NCI-H510A treated with DMSO at 0.1 percent for 48 hours (cell line): ENCODE measurements around the gene ARID1B.
"Not testable (repeated sequence)": the region's sequence is repeated elsewhere in the genome, so short reads cannot be mapped to it uniquely, and the experiment has no call there.

ENCODE experiments used
- DNase-seq: peaks from one replicate; lab custom pipeline; 2025; lab: John Stamatoyannopoulos, UW

Gene ARID1B

GRCh38 chr6:156935000-156935399 lies 157.8 kb downstream of the ARID1B start:
- no peak for DNase-seq

DNA sequence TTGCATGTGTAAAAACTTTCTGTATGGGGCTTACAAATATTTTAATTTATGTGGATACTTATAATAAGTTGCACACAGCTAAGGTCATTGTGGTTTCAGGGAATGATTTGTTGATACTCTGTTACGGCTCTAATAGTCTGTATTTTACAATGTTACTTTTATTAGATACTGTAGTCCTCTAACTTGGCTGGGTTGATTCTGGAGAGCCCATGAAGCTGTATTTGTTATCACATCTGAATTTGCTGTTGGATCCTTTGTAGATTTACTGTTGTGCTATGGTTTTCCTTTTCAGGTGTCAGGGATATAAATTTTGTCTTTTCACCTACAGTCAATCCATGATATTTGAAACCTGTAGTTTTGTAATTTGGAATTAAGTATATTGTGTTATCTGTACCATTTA lies 161.0 kb downstream of the ARID1B start:
- no peak for DNase-seq

- no peak for DNase-seq
Observed at GRCh38 chr6:156940221-156940620, 163.0 kb downstream of the ARID1B start.

DNA sequence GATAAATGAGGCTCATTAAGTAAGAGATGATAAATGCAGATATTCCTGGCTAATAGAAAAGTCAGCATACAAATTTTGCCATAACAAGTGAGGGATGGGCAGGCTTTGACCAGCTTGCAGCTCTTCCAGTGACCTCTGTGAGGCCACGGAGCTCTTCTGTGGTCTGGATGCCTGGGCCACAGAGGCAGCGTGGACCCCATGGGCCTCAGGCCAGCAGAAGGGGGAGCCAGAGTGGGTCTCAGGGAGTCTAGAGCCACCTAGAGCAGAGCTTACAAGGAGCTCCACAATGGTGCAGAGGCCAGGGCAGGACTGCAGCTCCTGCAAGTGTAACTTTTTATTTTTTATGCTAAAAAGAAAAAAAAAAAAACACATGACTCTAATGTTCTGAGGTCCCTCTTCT lies 165.1 kb downstream of the ARID1B start:
- DNase-seq, result no peak

DNA sequence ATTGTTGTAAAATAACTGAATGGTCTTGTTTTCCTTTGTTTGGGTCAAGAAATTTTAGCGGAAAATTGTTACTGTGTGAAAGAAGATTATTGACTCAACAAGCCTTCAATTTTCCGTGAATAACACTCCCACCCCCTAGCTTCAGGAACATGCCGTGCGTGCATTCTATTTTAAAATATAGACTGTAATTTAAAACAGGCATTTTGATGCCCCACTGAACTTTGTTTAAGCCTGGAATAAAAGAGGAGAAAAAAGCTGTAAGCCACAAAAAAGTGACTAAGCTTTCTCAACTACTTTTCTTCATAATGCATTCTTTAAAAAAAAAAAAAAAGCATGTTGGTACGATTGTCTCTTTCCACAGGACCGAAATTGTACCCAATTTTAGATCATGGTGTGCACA lies 166.0 kb downstream of the ARID1B start:
- DNase-seq, result no peak

GRCh38 chr6:156943816-156944215 lies 166.6 kb downstream of the ARID1B start:
- DNase-seq, result no peak

DNA sequence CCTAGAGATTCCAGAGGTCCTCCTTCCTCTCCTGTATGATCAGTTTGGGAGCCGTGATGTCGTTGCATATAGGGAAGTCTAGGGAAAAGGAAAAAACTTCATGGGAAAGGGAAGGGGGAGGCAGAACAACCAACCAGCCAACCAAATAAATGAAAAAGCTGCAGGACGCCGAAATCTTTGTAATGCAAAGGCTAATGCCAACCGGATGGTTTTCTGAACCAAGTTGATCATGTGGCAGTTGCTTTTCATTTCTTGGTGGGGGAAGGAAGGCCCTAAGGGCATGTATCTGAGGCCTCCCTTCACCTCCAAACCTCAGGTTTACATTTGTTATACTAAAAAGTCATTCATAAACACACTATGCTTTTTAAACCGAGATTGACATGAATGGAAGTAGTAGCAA lies 167.2 kb downstream of the ARID1B start:
- DNase-seq, result no peak

- DNase-seq, result not testable (repeated sequence)
Observed at GRCh38 chr6:156945789-156946172, 168.6 kb downstream of the ARID1B start.

- DNase-seq, result no peak
Observed at GRCh38 chr6:156946370-156946936, 169.3 kb downstream of the ARID1B start.

GRCh38 chr6:156948277-156948676 lies 171.1 kb downstream of the ARID1B start:
- no peak for DNase-seq

DNA sequence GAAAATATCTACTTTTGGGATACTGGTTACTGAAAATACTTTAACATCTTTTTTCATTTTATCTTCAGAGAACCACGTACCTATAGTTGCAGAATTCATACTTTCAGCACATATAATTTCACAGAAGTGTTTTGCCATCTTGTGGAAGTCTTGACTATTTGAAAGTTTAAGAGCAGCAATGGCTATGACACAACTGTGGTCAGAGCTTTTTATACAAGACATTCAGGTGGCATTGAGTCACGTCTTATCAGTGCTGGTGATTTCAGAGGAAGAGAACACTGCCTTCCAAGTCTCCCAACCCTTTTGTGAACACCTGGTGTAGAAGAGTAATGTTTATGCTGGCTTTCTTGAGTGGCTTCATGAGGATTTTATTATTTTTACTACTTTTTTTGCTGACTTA lies 171.6 kb downstream of the ARID1B start:
- DNase-seq, result no peak

GRCh38 chr6:156949376-156949775 lies 172.2 kb downstream of the ARID1B start:
- DNase-seq, result no peak

GRCh38 chr6:156950084-156950483 lies 172.9 kb downstream of the ARID1B start:
- no peak for DNase-seq

- DNase-seq, result no peak
Observed at GRCh38 chr6:156950531-156950930, 173.4 kb downstream of the ARID1B start.

DNA sequence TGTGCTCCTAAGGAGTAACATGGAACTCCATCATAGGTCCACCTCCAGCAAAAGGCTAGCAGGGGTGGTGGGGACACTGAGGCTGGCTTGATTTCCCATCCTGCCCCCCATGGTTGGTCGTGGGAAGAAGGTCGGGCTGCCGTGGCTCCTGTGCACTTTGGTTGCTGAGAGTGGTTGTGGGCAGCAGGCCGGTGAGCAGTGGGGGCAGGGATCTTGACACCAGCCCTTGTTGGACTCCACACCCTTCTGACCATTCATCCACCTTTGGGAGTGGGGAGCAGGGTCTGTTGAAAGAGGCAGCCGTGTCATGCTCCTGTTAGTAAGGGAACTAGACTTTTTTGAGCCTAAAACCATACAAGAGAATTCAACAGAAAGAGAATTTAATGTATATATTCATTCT lies 175.2 kb downstream of the ARID1B start:
- DNase-seq, result no peak

- DNase-seq, result no peak
Observed at GRCh38 chr6:156953127-156953478, 175.9 kb downstream of the ARID1B start.

DNA sequence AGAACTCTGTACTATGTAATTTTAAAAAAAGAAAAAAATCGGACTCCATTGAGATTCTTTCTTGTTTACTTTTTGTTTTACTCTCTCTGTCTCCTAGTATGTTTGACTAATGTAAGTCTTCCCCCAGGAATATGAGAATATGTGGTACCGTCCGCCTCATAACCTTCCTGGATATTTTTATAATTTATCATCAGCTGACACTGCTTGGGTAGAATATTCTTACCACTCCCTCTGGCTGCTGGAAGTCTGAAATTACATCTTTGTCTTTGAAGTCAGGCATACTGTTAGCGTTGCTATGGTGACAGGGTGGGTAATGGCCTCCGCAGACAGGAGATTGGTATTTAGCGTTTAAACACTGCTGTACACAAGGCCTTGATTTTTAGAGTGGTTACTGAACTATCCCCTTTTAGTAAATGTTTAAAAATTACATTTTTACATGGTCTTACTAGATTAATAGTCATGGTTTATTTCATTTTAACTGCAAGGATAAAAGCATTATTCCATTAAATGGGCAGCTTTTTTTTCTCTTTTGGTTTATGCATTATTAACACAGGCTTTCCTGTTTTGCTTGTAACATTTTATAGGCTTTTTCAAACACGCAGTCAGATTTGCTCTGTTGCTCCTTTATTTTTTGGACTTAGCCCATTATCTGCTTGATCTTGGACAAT lies 176.4 kb downstream of the ARID1B start:
- peak; percentile 83 for DNase-seq

- DNase-seq, result no peak
Observed at GRCh38 chr6:156954191-156954590, 177.0 kb downstream of the ARID1B start.

DNA sequence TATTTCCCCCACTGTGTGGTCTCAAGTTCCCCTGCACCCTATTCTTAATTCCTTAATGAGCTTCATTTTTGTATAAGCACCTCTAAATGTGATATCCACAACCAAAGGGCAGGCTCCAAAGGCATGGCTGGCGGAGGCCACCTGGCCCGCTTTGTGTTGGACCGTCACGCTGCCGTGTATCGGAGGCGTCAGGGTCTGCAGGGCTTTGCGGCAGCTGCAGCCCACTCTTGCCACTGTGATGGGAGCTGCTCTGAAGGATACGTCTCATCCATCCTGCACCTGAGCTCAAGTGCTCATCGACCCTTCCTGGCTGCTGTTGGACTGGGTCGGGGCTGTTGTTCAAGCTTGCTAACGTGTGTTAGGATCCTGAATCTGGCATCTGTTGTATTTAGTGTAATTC lies 177.6 kb downstream of the ARID1B start:
- DNase-seq, result no peak

GRCh38 chr6:156955494-156956183 lies 178.5 kb downstream of the ARID1B start:
- no peak for DNase-seq

GRCh38 chr6:156956286-156956685 lies 179.1 kb downstream of the ARID1B start:
- DNase-seq, result no peak

DNA sequence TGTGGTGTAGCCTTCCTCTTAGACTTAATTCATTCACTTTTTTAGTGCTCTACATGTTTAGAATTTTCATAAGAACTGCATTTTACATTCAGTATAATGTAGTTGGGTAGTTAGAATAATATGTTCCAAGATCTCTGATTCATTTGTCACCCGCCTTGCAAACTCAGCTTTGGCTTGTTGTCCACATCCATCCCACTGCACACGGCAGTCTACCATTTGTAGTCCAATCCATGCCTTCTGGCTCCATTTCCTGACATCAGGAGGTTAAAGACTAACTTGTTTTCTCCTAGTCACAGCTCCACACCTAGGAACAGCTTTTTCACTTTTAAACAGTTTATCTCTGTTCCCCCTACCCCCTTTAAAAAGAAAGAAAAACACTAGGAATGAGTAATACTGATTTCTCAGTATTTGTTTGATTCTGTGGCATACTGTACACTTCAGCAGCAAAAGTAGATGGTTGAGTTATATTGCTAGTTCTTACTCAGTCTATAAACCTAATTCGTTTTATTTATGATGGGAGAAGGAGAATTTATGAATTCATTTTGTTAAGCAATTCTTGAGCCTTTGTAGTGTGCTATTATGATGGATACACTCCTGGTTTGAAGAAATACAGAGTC lies 180.9 kb downstream of the ARID1B start:
- DNase-seq, result no peak

GRCh38 chr6:156960525-156960924 lies 183.3 kb downstream of the ARID1B start:
- no peak for DNase-seq
